Measurements from ENCODE around the gene UPF2. TPM values are rescaled to one million over a fixed set of nuclear protein-coding genes. Genes with fewer than 3 reads are reported as not detected.
"Not testable (repeated sequence)": the region's sequence is repeated elsewhere in the genome, so short reads cannot be mapped to it uniquely, and the experiment has no call there.

UPF2 gene
- total RNA-seq, 1 donor from 2014 or later: 26.4 TPM

DNA sequence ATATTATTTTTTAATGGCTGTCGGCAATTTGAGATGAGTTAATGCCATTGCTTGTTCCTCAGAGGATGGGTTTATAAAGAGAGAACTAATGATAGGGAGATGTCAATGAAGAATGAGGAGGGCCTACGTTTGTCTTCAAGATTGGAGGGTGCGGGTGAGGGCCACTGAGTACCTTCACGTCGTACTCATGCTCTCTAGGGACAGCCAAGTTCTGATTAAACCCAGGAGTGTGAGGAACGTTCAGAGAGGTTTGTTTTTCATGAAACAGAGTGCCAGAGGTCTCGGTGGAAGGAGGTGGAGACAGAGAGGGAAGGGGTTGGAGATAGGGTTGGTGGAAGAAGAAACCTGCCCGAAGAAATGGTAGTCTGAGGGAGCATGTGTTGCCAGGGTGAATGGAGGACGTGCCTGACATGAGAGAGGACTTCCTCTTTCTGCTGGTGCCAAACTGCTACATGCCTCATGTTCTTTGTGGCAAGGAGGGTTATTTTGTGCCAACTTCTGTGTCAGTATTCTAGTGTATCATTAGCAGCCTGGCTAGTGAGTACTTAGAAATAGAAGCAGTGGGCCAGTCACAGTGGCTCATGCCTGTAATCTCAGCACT lies 35.1 kb upstream of the UPF2 start:
- Mint-ChIP-seq H3K27me3 (ENCODE audit: low read depth) (no peaks in the 10 kb centered on the region), H3K36me3 (peaks cover 9% of the 10 kb centered on the region), H3K4me3 (no peak overlapping the region), H3K27ac (no peak overlapping the region), H3K4me1 (no peaks in the 10 kb centered on the region), H3K9me3 (no peaks in the 10 kb centered on the region)
- DNase-seq (ENCODE audit: low spot score in 2 of 2, unreplicated experiment in 2 of 2): no peak
- TF ChIP-seq, protein P1, sequence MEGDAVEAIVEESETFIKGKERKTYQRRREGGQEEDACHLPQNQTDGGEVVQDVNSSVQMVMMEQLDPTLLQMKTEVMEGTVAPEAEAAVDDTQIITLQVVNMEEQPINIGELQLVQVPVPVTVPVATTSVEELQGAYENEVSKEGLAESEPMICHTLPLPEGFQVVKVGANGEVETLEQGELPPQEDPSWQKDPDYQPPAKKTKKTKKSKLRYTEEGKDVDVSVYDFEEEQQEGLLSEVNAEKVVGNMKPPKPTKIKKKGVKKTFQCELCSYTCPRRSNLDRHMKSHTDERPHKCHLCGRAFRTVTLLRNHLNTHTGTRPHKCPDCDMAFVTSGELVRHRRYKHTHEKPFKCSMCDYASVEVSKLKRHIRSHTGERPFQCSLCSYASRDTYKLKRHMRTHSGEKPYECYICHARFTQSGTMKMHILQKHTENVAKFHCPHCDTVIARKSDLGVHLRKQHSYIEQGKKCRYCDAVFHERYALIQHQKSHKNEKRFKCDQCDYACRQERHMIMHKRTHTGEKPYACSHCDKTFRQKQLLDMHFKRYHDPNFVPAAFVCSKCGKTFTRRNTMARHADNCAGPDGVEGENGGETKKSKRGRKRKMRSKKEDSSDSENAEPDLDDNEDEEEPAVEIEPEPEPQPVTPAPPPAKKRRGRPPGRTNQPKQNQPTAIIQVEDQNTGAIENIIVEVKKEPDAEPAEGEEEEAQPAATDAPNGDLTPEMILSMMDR (IDR thresholded peaks at IDR 0.05; ENCODE audit: unreplicated experiment): no peak

DNA sequence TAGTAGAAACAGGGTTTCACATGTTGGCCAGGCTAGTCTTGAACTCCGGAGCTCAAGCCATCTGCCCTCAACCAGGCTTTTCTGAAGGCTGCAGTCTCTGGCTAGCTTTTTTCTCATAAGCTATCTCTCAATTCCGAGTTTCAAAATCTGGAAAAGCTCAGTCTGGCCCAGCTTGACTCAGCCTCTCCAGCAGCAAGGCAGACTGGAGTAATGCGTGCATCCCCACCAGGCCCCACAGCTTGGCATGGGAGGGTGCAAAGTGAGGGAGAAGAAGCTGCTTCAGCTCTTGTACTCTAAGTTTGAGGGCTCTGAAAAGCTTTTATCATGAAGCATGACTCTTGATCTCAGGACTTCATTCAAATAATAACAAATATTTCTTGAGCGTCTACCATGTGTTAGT lies 30.9 kb upstream of the UPF2 start:
- no peak for DNase-seq (ENCODE audit: low spot score in 2 of 2, unreplicated experiment in 2 of 2)
- H3K9me3 Mint-ChIP-seq: no peaks in the 10 kb centered on the region
- no peaks in the 10 kb centered on the region for H3K27me3 Mint-ChIP-seq (ENCODE audit: low read depth)
- H3K36me3 Mint-ChIP-seq: peaks cover 7% of the 10 kb centered on the region
- TF ChIP-seq, protein P1 (IDR thresholded peaks at IDR 0.05; ENCODE audit: unreplicated experiment): no peak
- no peak overlapping the region for H3K27ac Mint-ChIP-seq
- H3K4me1 Mint-ChIP-seq: peaks cover 6% of the 10 kb centered on the region
- no peak overlapping the region for H3K4me3 Mint-ChIP-seq

DNA sequence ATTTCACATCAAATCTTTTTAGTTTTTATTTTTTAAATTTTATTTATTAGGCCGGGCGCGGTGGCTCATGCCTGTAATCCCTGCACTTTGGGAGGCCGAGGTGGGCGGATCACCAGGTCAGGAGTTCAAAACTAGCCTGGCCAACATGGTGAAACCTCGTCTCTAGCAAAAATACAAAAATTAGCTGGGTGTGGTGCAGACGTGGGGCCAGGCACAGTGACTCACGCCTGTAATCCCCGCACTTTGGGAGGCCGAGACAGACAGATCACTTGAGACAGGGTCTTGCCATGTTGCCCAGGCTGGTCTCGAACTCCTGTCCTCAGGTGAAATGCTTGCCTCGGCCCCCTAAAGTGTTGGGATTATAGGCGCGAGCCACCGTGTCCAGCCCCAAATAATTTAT lies 28.8 kb upstream of the UPF2 start:
- H3K36me3 Mint-ChIP-seq; H3K9me3 Mint-ChIP-seq; H3K4me1 Mint-ChIP-seq; H3K4me3 Mint-ChIP-seq; H3K27me3 Mint-ChIP-seq (ENCODE audit: low read depth); DNase-seq (ENCODE audit: low spot score in 2 of 2, unreplicated experiment in 2 of 2); H3K27ac Mint-ChIP-seq: not testable (repeated sequence)

DNA sequence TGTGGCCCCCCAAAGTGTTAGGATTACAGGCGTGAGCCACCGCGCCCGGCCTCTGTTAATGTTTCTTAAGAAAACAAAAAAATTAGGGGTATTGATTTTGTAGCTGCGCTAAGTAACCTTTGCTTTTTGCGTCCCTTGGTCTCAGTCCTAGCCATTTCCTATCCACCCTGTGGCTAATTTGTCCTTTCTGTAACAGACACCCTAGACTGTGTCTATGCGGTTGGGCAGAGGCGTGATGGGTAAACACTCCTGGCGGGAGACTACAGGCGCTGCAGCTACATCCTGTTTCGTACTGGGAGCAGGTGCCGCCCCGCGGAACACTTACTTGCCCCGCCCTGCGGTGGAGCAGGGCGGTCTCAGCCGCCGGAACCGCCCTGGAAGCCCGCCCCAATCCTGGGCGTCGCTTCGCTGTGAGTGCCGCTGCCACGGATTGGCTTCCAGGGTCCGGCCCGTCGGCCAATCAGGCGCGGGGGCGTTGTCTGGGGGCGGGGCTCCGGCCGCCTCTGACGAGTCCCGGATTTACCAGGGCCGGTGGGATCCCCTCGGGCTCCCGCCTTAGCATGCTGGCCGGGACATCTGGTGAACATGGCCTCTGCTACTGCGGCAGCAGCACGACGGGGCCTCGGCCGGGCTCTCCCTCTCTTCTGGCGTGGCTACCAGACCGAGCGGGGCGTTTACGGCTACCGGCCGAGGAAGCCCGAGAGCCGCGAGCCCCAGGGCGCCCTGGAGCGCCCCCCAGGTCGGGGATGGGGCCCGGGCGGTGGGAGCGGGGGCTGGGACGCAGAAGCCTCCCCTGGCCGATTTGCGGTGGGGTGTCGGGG lies 26.1 kb upstream of the UPF2 start, which contains the start of gene DHTKD1:
TSS of gene DHTKD1 (plus strand) at position 506 of the 821 bp plus-strand sequence. CDS start at position 586, 80 bp downstream.
- Mint-ChIP-seq H3K27me3 (ENCODE audit: low read depth) (no peaks in the 10 kb centered on the region), H3K4me3 (peak within 1 kb of the TSS; percentile 76)
- TF ChIP-seq, protein P1 (IDR thresholded peaks at IDR 0.05; ENCODE audit: unreplicated experiment): peak; percentile 23

DNA sequence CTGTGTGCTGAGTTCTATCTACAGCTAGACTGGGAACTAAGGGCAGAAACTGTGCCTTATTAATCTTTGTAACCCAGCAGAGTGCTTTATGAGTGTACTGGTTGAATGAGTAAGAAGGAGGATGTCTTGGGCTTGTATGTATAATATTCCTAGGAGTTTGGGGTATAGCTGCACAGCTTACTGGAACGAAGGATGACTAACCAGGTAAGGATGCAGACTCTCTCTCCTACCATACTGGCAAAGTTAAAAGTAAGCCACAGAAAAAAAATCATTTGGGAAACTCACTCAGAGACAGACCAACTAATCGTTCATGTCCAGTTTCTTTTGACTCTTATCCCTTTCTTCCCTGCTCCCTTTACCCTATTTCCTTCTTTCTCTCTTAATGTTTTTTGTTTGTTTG lies 24.7 kb upstream of the UPF2 start:
- Mint-ChIP-seq H3K27me3 (ENCODE audit: low read depth) (no peaks in the 10 kb centered on the region), H3K9me3 (no peaks in the 10 kb centered on the region), H3K27ac (no peak overlapping the region), H3K4me1 (peaks cover 8% of the 10 kb centered on the region), H3K4me3 (no peak overlapping the region), H3K36me3 (no peaks in the 10 kb centered on the region)
- TF ChIP-seq, protein P1 (IDR thresholded peaks at IDR 0.05; ENCODE audit: unreplicated experiment): no peak
- DNase-seq (ENCODE audit: low spot score in 2 of 2, unreplicated experiment in 2 of 2): no peak

More for the DNA sequence above, 26.1 kb upstream of the UPF2 start, which contains the start of gene DHTKD1:
- H3K9me3 Mint-ChIP-seq: no peaks in the 10 kb centered on the region
- peak; percentile 98 to 100 for DNase-seq (ENCODE audit: low spot score in 2 of 2, unreplicated experiment in 2 of 2)
- peaks cover 8% of the 10 kb centered on the region for H3K4me1 Mint-ChIP-seq
- H3K27ac Mint-ChIP-seq: peak within 1 kb of the TSS; percentile 90
- no peaks in the 10 kb centered on the region for H3K36me3 Mint-ChIP-seq

DNA sequence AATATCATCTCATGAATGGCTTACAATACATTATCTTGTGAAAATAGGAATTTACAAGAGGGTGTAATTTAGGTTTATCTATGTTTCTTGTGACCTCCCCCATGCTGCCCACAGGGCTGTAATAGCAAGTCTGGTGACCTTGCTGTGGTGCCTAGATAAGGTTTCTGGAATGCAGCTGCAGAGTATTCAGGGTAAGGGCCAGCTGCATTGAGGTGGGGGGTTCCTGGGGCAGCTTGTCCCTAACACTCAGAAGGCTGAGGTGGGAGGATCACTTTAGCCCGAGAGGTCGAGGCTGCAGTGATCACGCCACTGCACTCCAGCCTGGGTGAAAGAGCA lies 20.8 kb upstream of the UPF2 start:
- H3K36me3 Mint-ChIP-seq: no peaks in the 10 kb centered on the region
- peaks cover 1% of the 10 kb centered on the region for H3K4me1 Mint-ChIP-seq
- H3K27ac Mint-ChIP-seq: no peak overlapping the region
- H3K27me3 Mint-ChIP-seq (ENCODE audit: low read depth): no peaks in the 10 kb centered on the region
- H3K9me3 Mint-ChIP-seq: no peaks in the 10 kb centered on the region
- no peak overlapping the region for H3K4me3 Mint-ChIP-seq
- DNase-seq (ENCODE audit: low spot score in 2 of 2, unreplicated experiment in 2 of 2): no peak
- TF ChIP-seq, protein P1 (IDR thresholded peaks at IDR 0.05; ENCODE audit: unreplicated experiment): no peak

All from mesothelial cell of epicardium (in vitro differentiated cells).